Activated CD4-positive, CD25-positive, alpha-beta regulatory T cell (primary cell): ENCODE measurements around the gene MYL12A.

ENCODE experiments used
- DNase-seq, 4 experiments: peaks; one replicate each; lab custom pipeline; 2025; lab: John Stamatoyannopoulos, UW

The MYL12A gene

DNA sequence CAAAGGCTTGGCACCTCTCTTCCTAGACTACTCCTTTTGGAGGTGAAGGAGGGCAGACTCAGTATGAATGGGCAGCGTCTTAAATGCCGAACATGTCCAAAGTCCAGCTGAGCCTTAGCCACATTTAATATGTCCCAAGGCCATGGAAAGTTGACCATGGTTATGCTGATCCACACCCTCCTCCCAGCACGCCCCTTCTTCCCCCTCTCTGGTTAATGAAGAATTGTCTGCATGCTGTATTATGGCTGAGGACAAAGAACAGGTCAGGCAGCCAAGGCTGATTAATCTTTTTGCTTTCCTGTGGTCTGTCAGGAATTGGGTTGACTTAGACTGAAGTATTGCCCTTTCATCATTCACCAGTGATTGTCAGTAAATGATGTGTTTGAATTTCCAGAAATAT is 22.0 kb upstream of the MYL12A start:
- no peak for DNase-seq

GRCh38 chr18:3226048-3226447 is 21.6 kb upstream of the MYL12A start:
- no peak for DNase-seq

DNA sequence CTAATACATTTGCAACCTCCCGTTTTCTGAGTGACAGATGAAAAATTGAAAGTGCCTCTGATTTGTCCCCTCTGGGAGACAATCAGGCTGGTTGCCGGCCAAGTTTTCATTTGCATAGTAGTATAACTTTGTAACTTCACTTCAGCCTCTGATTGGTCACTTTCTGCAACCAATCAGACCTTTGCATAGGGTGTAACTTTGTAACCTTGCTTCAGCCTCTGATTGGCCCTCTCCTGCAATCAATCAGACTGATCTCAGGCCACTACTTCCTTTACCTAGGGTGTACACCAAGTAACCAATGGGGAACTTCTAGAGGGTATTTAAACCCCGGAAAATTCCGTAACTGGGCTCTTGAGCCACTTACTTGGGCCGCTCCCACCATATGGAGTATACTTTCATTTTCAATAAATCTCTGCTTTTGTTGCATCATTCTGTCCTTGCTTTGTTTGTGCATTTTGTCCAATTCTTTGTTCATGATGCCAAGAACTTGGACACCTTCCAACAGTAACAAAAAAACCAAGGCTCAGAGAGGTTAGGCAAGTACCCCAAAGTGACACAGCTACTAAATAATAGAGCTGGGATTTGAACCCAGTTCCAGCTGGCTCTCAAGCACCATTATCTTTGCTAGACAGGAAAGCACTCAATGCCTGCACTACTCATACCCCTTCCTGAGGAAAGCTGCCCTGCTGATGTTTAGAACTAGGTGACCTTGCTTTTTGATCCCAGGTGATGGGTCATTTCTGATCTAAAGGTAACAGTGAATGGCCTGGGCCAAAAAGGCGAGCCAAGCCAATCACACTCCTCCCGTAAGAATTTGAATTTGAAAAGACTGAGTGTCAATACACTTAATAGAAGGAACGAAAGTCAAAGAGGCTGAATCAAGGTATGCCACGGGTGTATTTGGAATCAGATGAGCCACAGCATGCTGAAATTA is 16.9 kb upstream of the MYL12A start:
- DNase-seq: no peak

DNA sequence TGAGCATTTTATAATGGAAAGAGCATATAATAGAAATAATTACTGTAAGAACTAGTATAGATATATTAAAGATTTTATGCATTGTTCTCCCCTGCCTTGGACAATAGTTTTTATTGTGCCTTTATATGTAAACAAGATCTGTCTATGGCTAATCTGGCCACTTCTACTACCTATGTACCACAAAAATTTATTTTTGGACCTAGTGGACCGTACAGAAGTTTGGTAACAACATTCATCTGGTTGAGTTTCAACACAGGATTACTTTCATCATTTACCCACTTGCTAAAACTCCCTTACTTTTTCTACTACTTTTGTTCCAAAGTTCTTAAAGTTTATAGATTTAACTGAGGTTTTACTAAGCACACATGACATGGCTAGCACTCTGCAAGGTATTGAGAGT is 14.6 kb upstream of the MYL12A start:
- DNase-seq: no peak

DNA sequence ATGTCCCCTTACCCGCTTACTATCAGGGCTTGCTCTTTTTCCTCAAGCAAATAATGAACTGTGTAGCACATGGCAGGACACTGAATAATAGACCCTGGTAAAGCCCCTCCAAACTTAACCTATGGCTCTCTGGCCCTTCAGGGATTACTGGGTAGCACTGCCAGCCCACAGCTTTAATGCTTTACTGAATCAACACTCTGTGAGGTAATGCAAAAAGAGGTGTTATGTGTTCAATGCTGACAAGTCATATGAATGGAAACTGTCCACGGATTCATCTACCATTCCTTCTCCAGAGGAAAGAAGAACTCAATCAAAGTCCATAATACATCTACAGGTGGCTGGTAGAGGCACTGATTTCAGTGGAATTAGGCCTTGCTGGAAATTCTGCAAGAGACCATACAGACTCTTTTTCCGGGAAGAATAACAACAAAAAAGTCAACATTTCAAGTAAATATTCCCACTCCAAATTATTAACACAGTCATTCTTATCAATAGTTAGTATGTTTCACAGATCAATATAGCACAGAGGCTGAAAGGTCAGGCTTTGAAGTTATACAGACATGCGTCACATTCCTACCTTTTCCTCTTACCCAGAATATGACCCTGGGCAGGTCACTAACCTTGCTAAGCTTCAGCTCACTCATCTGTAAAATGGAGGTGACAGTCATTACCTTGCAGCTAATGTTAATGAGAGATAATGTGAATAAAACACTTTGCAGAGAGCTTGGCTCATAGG is 14.0 kb upstream of the MYL12A start:
- DNase-seq: no peak

DNA sequence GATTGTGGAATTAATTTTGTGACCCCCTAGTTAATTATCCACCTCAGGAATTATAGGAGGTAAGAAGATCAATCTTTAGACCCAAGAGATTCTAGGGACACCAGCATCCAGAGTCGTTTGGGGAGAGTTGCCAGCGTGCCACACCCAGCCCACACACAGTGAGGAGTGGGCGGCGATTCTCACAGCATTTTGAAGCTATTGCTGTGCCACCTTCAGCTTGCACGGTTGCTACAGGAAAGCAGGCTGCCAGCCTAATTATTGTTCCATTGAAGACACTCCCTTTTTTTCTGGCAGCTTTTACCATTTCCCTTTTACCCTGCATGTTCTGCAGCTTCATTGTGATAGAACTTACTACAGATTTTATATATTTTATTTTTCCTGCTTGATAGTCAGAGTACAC is 13.1 kb upstream of the MYL12A start:
- DNase-seq: no peak

DNA sequence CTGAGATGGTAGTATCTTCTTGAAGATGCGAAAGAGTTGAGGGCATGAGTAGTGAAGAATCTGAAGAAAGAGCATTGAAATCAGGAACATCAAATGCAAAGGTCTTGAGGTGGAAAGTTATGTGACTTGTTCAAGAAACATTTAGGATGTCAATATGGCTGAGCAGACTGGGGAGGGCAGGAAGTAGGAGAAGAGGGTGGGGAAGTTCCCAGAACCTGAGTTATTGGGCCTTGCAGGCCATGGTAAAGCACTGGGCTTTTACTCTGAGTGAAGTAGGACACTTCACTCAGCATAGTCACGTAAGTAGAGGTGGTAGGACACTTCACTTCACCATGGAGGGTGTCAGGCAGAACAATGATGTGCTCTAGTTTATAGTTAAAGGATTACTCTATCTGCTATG is 11.8 kb upstream of the MYL12A start:
- no peak for DNase-seq

GRCh38 chr18:3236470-3236869 is 11.1 kb upstream of the MYL12A start:
- no peak for DNase-seq

DNA sequence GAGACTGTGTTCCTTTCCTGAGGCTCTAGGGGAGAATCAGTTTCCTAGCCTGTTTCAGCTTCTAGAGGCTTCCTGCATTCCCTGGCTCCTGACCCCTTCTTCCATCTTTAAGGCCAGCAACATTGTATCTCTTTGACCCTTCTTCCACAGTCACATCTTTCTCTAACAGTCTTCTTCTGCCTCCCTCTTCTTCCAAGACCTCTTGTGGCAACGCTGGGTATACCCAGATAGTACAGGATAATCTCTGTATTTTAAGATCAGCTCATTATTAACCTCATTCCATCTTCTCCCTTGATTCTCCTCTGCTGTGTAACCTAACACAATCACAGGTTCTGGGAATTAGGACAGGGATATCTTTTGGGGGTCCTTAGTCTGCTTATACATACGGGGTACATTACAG is 8.9 kb upstream of the MYL12A start:
- DNase-seq: no peak

DNA sequence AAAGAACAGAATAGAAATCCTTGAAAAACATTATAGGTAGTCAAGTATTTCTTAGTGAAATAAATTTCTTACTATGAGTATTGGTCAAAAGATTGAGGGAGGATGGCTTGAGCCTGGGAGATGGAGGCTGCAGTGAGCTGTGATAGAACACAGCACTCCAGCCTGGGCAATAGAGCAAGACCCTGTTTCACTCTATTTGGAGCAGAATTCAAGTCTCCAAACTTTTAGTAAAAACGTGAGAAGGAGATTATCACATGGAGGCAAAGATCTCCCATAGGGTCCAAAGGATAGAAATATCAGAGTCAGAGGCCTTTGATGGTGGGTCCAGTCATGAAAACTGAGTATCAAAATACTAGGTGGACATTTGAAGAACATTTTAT is 2.4 kb upstream of the MYL12A start:
- no peak for DNase-seq

GRCh38 chr18:3245853-3246634 is 1.6 kb upstream of the MYL12A start:
- DNase-seq: peak; percentile 45 to 66 (median 48)

DNA sequence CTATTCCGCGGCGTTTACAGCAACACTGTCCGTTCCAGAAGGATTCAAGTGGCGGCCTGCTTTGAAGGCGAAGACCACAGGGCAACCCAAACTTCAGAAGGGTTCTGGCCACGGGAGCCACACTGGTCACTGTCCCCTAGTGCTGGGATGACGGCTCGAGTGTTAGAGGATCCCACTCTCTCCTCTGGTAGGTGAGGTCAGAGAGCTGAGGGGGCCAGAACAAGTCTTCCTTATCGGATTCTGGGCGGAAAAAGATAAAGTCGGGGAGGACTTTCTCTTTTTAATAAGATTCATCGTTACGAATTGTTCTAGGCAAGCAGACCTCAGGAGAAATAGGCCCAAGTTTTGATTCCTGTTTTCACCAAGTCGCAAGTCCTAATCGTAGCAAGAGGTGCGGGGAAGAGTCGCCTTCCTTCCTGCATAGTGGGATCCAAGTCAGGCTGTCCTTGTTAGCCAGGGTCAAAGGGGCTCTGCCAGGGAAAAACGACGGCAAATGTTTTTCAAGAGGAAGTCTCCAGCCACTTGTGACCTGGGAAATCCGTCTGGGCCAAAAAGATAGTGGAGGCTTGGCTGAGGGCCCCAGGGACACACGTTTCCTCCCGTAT is 864 bp upstream of the MYL12A start:
- no peak for DNase-seq

- DNase-seq: no peak
Measured at GRCh38 chr18:3248062-3248657, 559 bp downstream of the MYL12A start.

DNA sequence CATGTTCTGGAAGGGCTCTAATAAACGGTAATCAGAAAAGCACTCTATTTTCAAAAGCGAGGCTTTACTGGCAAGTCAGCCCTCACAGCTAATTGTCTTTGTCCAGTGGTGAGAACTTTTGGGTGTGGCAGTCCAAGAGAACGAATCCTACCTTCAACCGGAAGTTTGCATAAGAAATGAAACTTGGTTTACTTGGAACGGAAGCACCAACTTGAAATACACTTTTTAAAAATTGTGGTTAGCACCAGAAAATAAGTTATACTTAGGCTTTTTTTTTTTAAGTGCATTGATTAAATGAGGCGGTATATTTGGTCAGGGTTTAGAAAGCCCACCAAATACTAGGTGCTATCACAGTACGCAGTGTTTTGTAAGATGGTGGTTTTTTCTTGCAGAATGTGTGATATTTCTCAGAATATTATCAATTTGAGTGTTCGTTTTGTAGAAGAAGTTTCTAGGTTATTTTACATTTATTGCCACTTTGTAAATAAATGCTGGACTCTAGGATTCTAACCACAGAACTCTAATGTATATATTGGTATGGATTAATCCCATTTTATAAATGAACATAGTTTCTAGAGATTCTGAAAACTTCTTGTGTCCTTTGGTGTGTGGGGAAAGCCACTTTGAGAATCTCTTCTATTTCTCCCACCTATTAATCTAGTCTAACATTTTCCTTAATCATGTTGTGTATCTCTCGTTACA is 1.2 kb downstream of the MYL12A start:
- no peak for DNase-seq

DNA sequence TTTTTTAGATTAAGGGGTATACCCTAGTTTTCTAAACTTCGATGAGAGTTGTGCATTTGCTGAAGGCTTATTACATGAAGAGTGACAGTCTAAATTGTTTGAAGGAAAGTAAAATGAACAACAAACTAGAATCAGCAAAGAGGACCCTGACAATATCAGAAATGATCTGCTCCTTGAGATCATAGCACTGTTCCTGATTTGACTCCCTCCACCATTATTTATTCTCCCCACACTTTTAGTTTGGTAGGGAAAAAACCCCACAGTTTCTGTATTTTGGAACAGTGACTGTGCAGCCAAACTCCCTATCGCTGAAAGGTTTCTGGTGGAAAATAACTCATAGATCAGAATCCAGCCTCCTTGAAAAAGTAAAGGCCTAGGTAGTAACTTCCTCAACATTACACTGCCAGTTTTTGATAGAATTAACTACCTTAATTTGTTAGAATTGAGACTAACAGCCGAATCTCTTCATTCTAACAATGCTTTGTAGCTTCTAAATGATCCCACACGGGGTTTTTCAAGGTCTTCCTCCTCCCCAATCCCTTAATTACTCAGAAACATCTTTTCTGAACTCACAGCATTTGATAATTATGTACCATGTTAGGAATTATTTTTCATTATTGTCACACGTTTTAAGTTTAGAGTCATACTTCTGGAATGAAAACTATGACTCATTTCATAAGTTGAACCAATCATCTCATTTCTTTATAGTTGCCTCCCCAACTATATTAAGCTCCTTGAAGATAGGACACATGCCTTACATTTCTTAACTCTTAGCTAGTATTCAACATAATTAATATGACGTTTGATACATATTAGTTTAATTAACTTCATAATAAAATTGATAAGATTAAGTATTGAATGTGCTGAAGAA is 2.9 kb downstream of the MYL12A start:
- no peak for DNase-seq

GRCh38 chr18:3251249-3251962 is 3.8 kb downstream of the MYL12A start:
- DNase-seq: no peak

DNA sequence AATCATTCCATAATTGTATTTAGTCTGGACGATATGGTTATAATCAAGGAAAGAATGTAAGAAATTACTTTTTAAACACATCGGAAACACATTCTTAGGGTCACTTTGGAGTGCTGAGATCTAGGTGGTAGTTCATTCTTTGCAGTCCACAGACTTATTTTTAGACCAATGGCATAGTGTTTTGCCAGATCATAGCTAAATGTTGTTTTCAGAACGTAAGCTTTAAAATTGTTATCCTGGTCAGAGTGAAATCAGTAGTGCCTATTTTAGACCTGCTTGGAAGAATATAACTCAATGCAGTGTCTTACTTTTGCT is 4.3 kb downstream of the MYL12A start:
- DNase-seq: no peak

- DNase-seq: no peak
Measured at GRCh38 chr18:3252843-3253242, 5.2 kb downstream of the MYL12A start.

GRCh38 chr18:3254725-3255124 is 7.1 kb downstream of the MYL12A start:
- no peak for DNase-seq
